Measurements from ENCODE around the gene MCM10.

MCM10 gene

GRCh38 chr10:13165177-13165576 lies 3.8 kb downstream of the MCM10 start:
- DNase-seq (ENCODE audit: low spot score), result no peak

GRCh38 chr10:13167568-13167967 lies 6.2 kb downstream of the MCM10 start:
- no peak for DNase-seq (ENCODE audit: low spot score)

GRCh38 chr10:13168781-13169180 lies 7.4 kb downstream of the MCM10 start:
- DNase-seq (ENCODE audit: low spot score), result no peak

- DNase-seq (ENCODE audit: low spot score), result no peak
Observed at GRCh38 chr10:13173616-13174015, 12.3 kb downstream of the MCM10 start.

- DNase-seq (ENCODE audit: low spot score), result no peak
Observed at GRCh38 chr10:13180788-13181187, 19.4 kb downstream of the MCM10 start.

- DNase-seq (ENCODE audit: low spot score), result no peak
Observed at GRCh38 chr10:13182424-13182823, 21.1 kb downstream of the MCM10 start.

- no peak for DNase-seq (ENCODE audit: low spot score)
Observed at GRCh38 chr10:13183625-13184024, 22.3 kb downstream of the MCM10 start.

- DNase-seq (ENCODE audit: low spot score), result no peak
Observed at GRCh38 chr10:13184276-13184675, 22.9 kb downstream of the MCM10 start.

GRCh38 chr10:13184730-13185514 lies 23.6 kb downstream of the MCM10 start:
- no peak for DNase-seq (ENCODE audit: low spot score)

- no peak for DNase-seq (ENCODE audit: low spot score)
Observed at GRCh38 chr10:13187135-13187534, 25.8 kb downstream of the MCM10 start.

- no peak for DNase-seq (ENCODE audit: low spot score)
Observed at GRCh38 chr10:13188593-13188992, 27.2 kb downstream of the MCM10 start.

GRCh38 chr10:13189961-13190360 lies 28.6 kb downstream of the MCM10 start:
- DNase-seq (ENCODE audit: low spot score), result no peak

GRCh38 chr10:13190816-13191215 lies 29.5 kb downstream of the MCM10 start:
- DNase-seq (ENCODE audit: low spot score), result no peak

GRCh38 chr10:13191362-13191761 lies 30.0 kb downstream of the MCM10 start:
- no peak for DNase-seq (ENCODE audit: low spot score)

GRCh38 chr10:13193637-13194036 lies 32.3 kb downstream of the MCM10 start:
- no peak for DNase-seq (ENCODE audit: low spot score)

- DNase-seq (ENCODE audit: low spot score), result no peak
Observed at GRCh38 chr10:13195016-13195415, 33.7 kb downstream of the MCM10 start.

- no peak for DNase-seq (ENCODE audit: low spot score)
Observed at GRCh38 chr10:13201132-13201531, 39.8 kb downstream of the MCM10 start.

- no peak for DNase-seq (ENCODE audit: low spot score)
Observed at GRCh38 chr10:13206091-13206490, 44.7 kb downstream of the MCM10 start.

GRCh38 chr10:13206546-13207443 lies 45.4 kb downstream of the MCM10 start:
- DNase-seq (ENCODE audit: low spot score), result no peak

- DNase-seq (ENCODE audit: low spot score), result no peak
Observed at GRCh38 chr10:13213163-13213562, 51.8 kb downstream of the MCM10 start.

- DNase-seq (ENCODE audit: low spot score), result no peak
Observed at GRCh38 chr10:13218878-13219277, 57.5 kb downstream of the MCM10 start.

- no peak for DNase-seq (ENCODE audit: low spot score)
Observed at GRCh38 chr10:13219685-13220670, 58.6 kb downstream of the MCM10 start.
